Stimulated activated CD8-positive, alpha-beta memory T cell treated with anti-CD3 and anti-CD28 coated beads, Interleukin-15, amount 100 ng/mL, for 1 hour (primary cell): ENCODE data around the gene CDC73.

Experiments
- DNase-seq: peaks from one replicate; pipeline ENCODE4 v3.0.0-alpha.2; 2020; ENCODE audit warnings: low read depth

CDC73 gene

DNA sequence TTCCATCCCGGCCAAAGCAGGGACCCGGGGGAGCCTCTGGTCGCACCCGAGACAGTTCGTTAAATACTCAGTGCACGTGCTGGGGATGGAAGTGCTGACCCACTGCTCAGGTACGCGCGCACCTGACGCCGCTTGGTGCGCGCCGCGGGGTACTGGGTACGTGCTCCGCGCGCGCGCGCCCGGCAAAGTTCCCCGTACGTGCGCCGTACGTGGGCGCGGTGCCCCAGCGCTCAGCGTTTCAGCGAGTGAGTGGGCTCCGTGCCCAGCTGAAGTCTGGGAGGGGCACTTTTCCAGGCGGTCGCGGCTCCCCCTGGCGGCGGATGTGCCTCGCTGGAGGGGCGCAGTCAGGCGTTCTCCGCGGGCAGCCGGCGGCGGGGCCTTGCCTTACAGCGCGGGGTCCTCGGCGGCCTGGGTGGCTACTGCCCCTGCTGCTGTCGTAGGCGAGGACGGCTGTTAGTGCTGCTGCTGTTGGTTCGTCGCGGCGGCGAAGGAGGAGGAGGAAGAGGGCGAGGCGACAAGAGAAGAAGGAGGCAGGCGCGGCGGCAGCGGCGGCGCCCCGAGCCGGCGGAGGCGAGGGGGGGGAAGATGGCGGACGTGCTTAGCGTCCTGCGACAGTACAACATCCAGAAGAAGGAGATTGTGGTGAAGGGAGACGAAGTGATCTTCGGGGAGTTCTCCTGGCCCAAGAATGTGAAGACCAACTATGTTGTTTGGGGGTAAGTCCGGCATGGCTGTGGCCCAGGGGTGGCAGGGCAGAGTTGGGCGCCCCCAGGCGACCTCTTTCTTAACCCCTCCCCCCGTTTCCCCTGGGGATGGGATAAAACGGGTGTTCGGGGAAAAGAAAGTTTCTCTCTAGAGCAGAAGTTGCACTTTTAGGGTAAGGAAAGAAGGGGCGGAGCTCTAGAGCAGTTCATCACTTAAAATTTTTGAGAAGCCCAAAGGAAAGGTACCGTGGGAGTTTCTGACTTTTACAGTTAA lies at the start of gene CDC73:
TSS of gene CDC73 (plus strand) at position 416 of the 978 bp plus-strand sequence. CDS start at position 586, 170 bp downstream.
- DNase-seq = peak; percentile 100

DNA sequence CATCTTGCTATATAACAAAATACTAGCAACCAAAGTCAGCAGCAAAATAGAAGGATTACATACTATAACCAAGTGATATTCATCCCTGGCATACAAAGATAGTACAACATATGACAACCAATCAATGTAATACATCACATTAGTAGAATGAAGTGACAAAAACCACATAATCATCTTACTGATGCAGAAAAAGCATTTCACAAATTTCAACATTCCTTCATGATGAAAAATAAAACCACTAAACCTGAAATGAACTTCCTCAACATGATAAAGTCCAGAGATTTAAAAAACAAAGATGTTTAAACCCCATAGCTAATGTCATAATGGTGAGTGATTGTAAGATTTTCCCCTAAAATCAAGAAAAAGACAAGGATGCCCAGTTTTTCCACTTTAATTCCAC lies 43.8 kb upstream of the CDC73 start:
- DNase-seq = no peak

DNA sequence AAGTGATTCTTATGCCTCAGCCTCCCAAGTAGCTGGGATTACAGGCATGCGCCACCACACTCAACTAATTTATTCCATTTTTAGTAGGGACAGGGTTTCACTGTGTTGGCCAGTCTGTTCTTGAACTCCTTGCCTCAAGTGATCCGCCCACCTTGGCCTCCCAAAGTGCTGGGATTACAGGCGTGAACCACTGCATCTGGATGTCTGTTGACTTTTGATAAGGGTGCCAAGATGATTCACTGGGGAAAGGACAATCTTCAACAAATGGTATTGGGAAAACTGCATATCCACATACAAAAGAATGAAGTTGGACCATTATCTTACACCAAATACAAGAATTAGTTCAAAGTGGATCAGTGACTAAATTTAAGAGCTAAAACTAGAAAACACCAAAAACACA lies 42.6 kb upstream of the CDC73 start:
- DNase-seq = no peak

DNA sequence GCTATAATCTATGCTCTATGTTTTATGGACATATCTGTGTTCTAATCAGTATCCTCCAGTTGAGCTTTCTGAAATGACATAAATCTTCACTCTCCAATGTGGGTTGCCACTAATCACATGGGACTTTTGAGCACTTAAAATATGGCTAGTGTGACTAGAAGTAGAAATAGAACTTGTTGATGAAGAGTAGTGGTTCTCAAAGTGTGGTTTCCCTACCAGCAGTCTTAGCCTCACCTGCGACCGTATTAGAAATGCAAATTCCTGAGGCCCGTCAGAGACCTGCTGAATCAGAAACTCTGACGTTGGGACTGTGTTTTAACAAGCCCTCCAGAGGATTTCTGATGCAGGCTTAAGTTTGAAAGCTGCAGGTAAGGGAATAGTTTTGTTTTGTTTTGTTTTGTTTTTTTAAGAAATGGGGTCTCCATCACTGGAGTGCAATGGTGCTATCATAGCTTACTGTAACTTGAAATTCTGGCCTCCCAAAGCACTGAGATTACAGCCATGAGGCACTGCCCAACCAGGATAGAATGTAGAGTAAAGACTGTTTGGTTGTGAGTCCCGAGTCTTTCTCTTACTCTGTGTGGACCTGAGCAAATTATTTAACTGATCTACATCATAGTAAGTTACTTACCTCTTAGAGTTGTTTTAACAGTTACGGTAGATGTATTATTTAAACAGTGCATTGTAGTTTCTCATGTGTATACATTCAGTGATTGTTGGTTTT lies 38.3 kb upstream of the CDC73 start:
- DNase-seq = no peak

DNA sequence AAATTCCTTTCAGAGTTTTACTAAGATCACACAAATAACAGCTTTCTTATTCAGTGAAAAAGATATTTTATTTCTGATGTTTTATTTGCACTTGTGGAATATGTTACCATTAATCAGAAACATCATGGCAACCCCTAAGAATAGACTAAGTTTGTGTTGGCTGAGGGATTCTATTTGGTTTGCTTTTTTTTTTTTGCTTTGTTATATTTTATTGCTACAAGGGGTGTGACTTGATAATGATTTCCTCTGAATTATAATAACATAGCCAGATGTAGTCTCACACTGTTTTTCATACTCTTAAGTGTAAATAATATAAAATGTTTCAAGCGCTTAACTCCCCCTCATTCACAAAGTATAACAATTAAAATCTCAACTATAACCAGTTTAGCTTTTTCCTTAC lies 36.6 kb upstream of the CDC73 start:
- no peak for DNase-seq

DNA sequence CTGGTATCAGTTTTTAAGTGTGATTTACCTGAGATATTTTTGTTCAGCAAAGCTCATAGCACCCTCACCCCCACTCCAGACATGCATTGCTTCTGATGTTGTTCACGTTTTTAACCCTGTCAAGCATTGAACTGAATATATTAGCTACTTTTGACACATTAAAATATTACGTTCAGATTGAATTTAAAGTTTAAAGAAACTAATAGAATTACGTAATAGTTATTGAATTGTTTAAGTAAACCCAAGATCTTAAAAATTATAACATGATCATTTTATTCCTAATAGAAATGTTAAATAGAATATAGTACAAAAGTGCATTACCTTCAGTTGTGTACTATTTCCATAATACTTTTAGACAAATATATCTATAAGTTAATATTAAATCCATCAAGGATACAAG lies 35.5 kb upstream of the CDC73 start:
- DNase-seq = no peak

DNA sequence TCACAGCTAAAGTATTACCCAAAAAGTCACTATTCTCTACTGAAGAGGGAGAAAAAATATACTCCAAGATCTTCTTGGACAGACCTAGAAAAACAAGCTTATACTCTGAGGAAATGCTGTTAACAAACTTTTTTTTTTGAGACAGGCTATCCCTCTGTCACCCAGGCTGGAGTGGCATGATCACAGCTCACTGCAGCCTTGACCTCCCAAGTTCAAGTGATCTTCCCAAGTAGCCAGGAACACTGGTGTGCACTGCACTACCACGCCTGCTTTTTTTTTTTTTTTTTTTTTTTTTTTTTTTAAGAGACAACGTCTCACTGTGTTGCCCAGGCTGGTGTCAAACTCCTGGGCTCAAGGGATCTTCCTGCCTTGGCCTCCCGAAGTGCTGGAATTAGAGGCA lies 33.9 kb upstream of the CDC73 start:
- no peak for DNase-seq

DNA sequence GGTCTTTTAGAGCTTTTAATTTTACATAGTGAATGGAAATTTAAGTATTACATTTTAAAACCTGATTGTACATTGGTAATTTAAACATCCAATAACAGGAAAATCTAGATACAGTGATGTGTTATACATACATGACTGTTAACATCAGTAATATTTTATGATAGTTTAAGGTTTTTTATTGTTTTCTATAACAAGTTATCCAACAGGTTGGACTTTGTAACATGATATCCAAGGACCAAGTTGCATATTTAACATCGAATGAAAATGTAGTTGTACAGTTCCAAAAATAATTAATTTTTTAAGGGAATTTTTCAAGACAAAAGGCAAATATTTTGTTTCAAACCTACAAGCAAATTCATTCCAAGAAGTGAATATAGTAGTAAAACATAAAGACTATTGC lies 31.0 kb upstream of the CDC73 start:
- no peak for DNase-seq

DNA sequence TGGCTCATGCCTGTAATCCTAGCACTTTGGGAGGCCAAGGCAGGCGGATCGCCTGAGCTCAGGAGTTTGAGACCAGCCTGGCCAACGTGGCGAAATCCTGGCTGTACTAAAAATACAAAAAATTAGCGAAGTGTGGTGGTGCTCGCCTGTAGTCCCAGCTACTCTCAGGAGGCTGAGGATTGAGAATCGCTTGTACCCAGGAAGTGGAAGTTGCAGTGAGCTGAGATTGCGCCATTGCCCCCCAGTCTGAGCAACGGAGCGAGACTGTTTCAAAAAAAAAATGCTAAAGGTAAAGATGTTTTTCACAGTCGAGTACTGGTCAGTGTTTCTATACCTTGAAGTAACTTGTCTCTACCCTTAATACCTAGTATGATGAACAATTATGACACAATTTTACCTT lies 27.7 kb upstream of the CDC73 start:
- DNase-seq = no peak

DNA sequence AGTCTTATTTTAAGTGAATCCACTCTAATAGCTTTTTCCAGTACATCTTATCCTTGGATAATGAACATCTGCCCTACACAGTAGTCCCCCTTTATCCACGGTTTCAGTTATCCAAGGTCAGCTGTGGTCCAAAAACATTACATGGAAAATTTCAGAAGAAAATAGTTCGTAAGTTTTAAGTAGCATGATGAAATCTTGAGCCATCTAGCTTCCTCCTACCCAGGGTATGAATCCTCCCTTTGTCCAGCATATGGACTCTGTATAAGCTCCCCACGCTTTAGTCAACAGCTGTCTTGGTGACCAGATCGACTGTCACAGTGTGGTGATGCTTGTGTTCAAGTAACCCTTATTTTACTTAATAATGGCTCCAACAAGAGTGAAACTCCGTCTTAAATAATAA lies 19.2 kb upstream of the CDC73 start:
- DNase-seq = no peak

DNA sequence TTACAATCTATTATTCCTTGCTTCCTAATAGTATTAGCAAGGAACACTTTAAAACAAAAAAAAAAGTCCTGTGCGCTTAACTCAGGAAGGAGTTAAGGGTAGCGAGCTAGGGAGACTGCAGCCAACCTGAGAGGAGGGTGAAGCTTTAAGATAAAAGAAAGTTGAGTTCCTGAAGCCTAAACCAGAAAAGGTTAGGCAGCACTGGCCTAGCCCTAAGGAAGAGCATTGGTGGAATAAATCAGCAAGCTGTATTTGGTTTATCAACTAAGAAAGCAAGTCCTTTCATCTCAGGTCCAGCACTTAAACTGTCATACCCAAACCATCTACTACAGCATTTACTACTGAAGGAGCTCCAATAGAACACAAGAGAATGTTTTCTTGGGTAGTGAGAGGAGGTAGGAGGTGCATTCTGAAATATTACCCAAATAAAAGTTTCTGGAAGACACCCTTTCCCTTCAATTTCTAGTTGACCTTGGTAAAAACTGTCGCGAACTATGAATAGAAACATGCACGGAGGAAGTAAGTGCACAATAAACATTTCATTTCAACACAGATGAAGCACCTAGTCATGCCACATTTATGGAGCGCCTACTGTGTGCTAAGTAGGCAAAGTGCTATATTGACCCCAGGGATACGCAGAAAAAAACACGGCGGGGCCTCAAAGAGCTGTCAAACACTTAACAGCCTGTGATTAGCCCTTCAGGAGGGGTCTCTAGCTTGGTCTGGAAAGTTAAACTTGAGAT lies 17.9 kb upstream of the CDC73 start:
- no peak for DNase-seq

DNA sequence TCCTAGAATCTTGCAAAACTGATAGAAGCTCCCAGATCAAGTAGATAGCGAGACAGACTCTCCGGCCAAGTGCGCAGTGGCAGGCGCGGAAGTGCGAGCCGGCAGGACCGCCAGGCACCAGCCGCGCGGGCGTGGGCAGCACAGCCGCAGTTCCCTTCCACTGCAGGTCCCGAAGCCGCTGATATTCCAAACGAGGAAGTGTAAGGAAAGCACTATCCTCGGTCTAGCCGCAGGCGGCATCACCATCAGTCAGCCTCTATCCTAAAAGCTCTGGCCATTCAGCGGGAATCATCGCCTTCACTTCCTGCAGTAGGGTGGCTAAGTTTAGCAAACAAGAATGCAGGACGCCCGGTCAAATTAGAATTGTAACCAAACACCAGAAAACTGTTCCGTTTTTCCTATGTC lies 17.3 kb upstream of the CDC73 start:
- DNase-seq = no peak

DNA sequence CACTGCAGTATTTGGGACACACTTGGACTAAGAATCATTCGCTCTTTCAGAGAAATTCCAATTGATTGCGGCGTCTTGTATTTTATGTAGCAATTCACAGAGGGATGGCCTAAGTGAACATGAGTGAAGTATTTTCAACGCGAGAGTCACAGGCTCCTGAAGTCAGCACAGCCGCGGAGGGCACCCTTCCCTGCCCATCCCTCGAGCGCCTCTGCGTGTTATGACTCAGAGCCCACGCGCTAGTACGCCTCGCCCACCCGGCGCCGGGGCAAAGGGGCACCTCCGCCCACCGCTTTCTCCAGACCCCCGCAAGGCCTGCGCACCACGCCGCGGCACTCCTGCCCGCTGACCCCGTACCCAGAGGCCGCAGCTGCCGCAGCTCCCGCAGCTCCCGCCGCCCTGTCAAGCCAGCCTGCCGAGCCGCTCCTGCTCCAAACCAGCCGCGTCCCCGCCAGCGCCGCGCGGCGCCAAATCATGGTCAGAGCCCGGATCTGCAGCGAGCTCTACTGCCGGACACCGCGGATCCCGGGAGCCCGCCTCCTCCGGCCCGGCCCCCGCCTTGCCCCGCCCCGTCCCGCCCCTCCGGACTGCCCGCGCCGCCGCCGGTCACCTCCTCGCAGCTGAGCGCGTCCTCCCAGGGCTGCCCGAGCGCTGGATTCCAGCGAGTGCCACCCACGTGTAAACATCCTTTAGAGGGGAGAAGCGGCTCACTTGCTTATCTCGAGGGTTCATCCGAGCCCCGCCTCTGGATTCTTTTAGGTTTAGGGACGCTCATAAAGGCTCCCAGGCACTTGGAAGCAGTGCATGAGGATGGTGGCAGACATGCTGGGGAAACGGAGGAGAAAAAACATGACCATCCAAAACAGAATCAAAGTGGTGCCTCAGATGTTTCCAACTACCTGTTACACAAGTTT lies 16.7 kb upstream of the CDC73 start, which contains the start of gene GLRX2:
TSS of gene GLRX2 (minus strand) at position 508 of the 914 bp plus-strand sequence. CDS start at position 476, 32 bp downstream.
- DNase-seq = peak; percentile 44

DNA sequence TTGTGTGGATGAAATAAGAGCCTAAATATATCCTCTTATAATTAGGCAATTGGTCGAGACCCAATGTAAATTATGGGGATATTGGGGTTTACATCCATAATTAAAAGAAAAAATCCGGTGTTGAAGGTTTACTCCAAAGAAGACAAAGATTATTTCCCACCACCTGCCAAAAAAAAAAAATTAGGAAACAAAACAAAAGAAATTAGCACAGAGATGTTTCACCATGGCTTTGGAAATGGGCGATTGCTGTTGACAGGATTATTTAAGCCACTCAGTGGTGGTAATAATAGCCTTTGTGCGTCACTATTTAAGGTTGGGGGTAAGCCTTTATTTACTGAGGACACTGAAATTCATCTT lies 16.0 kb upstream of the CDC73 start:
- DNase-seq = no peak

DNA sequence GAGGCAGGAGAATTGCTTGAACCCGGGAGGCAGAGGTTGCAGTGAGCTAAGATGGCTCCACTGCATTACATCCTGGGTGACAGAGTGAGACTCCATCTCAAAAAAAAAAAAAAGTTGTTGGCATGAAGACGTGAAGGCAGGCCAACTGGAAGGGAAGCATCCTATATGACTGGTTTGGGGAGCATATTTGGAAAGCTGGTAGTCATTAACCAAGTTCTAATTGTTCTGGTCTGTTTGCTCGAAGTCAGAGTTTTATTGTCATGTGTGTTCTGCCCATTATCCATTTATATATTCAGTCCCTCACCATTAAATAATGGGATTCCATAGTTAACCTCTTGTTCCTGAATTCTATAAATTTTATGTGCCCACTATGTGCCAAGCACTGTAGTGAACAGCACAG lies 13.4 kb upstream of the CDC73 start:
- no peak for DNase-seq

DNA sequence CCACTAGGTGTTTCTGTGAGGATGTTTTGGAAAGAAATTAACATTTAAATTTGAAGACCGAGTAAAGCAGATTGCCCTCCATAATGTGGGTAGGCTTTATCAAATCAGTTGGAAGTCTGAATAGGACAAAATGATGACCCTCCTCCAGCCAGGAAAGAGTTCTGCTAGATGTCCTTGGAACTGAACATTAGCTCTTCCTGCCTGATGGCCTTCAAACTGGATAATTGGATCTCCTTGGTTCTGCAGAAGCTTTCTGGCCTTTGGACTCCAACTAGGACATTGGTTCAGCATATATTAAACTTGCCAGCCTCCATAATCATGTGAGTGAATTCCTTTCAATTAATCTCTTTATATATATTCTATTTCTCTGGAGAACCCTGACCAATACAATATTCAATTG lies 12.2 kb upstream of the CDC73 start:
- no peak for DNase-seq

DNA sequence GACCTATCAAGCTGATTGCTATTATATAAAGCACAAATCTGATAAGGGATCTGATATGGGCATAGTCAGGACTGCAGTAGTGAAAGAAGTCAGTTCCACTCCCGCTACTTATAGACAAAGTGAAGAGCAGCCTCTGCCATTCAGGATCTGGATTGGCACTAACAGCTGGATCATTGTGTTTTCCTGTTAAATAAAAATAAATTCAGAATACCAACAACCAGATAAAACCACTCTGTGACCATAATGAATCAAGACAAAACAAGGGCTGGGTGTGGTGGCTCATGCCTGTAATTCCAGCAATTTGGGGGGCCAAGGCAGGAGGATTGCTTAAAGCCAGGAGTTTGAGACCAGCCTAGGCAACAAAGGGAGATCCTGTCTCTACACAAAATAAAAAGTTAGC lies 11.6 kb upstream of the CDC73 start:
- no peak for DNase-seq

DNA sequence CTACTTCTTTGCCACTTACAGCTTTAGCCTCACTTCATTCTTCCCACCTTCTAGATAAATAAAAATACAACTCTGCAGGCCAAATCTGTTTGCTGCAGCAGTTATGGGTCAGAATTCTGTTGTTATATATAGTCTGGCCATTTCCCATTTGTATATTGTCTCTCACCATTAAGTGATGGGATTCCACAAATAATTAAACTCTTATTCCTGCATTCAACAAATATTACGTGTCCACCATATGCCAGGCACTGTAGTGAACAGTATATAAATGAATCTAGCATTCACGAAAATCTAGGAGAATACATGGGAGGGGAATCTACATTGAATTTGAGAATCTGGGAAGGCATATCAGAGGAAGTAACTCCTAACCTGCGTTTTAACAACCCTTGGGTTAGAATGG lies 11.0 kb upstream of the CDC73 start:
- no peak for DNase-seq

DNA sequence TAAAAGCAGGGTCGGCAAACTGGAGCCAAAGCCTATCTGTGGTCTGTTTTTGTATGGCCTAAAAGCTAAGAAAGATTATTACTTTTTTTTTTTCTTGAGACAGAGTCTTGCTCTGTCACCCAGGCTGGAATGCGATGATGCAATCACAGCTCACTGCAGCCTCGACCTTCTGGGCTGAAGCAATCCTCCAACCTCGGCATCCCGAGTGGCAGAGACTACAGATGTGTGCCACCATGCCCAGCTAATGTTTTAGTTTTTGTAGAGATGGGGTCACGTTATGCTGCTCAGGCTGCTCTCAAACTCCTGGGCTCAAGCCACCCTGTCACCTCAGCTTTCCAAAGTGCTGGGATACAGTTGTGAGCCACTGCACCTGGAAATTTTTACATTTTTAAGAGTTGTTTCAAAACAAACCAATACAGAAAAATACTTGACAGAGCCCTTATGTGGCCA lies 10.2 kb upstream of the CDC73 start:
- no peak for DNase-seq

DNA sequence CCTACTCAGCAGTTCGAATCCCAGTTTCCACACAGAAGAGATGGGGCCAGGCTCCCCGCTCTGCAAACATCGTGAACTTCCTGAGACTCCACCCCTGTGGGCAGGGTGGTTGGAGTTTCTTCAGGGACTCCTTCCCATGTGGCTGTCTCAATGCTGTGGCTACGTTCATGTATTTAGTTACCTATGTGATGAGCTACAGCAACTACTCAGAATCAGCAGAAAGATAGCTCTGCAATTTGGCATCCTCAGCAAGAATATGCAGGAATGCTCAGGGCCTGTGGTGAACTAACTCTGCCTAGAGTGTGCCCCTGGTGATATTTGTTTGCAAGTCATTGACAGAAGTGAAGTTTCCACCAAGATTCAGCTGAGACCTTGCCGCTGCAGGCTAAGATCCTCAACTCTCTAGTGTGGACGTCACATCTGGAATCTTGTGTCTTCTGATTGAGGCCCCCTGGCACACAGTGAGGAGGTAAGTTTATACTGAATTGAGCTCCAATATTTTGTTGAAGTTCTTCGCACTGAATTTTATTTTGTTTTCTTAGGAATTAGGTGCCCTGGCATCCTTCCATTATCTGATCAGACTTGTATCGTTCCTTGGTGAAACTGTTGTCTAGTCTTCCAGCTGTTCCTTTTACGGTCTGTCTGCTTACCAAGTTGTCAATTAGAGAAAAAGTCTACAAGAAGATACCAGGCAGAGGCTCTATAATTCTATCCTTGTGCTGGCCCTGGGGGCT lies 8.4 kb upstream of the CDC73 start:
- DNase-seq = no peak

DNA sequence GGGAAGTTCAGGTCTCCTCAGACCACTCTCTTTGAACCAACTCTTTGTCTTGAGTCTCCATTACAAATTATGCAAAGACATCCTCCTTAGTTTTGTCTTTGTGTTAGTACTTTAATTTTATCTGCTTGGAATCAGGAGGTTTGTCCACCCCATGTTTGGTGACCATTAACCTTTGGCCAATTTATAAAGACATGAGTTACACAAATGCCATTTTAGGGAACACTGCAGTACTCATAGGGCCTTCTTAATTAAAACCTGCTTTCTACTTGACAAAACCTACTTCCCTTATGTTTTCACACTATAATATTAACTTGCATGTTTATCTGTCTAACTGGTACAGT lies 7.9 kb upstream of the CDC73 start:
- no peak for DNase-seq
